Subcutaneous abdominal adipose tissue (tissue), 5 donors: ENCODE results near the gene RND2.

ENCODE experiments used
- H3K27ac ChIP-seq: one replicate; pipeline ENCODE4 v1.7.0; 2013; ENCODE audit warnings: low read depth, mild to moderate bottlenecking, inconsistent platforms, low read length, moderate library complexity
- H3K27me3 ChIP-seq, 5 donors: one replicate each; pipeline ENCODE4 v1.7.0; 2013; ENCODE audit warnings: low read length in 5 of 5, inconsistent platforms in 1 of 5; ENCODE audit not compliant: control insufficient read depth in 5 of 5, insufficient read depth in 4 of 5
- H3K36me3 ChIP-seq, 5 donors: one replicate each; pipeline ENCODE4 v1.7.0; 2013; ENCODE audit warnings: low read length in 5 of 5; ENCODE audit not compliant: control insufficient read depth in 5 of 5, insufficient read depth in 5 of 5
- H3K4me1 ChIP-seq, 5 donors: one replicate each; pipeline ENCODE4 v1.7.0; 2013; ENCODE audit warnings: low read length in 5 of 5, mild to moderate bottlenecking in 3 of 5, moderate library complexity in 1 of 5; ENCODE audit not compliant: control insufficient read depth in 5 of 5, insufficient read depth in 5 of 5
- H3K4me3 ChIP-seq, 5 donors: one replicate each; pipeline ENCODE4 v1.7.0; 2013; ENCODE audit warnings: low read length in 5 of 5, low read depth in 1 of 5
- H3K9ac ChIP-seq, 5 donors: one replicate each; pipeline ENCODE4 v1.7.0; 2013; ENCODE audit warnings: low read length in 5 of 5, mild to moderate bottlenecking in 4 of 5, moderate library complexity in 3 of 5
- H3K9me3 ChIP-seq, 5 donors: one replicate each; pipeline ENCODE4 v1.7.0; 2013; ENCODE audit warnings: low read length in 5 of 5; ENCODE audit not compliant: control insufficient read depth in 5 of 5
- donor health status: healthy.
- donor health status: healthy.
- donor health status: healthy.
- donor health status: healthy.
- donor health status: healthy.

The RND2 gene

GRCh38 chr17:43026595-43026994 is 1.6 kb downstream of the RND2 start:
- Histone ChIP-seq H3K36me3 (no peaks in the 10 kb centered on the region), H3K9ac (no peak overlapping the region), H3K27me3 (no peaks in the 10 kb centered on the region), H3K9me3 (no peaks in the 10 kb centered on the region), H3K4me1 (peaks cover 0 to 31% (median 25%) of the 10 kb centered on the region in 5 donors), H3K4me3 (no peak overlapping the region), H3K27ac (no peak overlapping the region)

GRCh38 chr17:43027091-43028032 is 2.3 kb downstream of the RND2 start:
- H3K9me3 ChIP-seq: no peaks in the 10 kb centered on the region
- peaks cover 0 to 30% (median 24%) of the 10 kb centered on the region in 5 donors for H3K4me1 ChIP-seq
- no peak overlapping the region for H3K4me3 ChIP-seq
- H3K27ac ChIP-seq: no peak overlapping the region
- no peak overlapping the region for H3K9ac ChIP-seq
- no peaks in the 10 kb centered on the region for H3K27me3 ChIP-seq
- no peaks in the 10 kb centered on the region for H3K36me3 ChIP-seq

- peaks cover 0 to 26% (median 20%) of the 10 kb centered on the region in 5 donors for H3K4me1 ChIP-seq
- H3K4me3 ChIP-seq: no peak overlapping the region
- no peak overlapping the region for H3K9ac ChIP-seq
- H3K27ac ChIP-seq: no peak overlapping the region
- H3K36me3 ChIP-seq: no peaks in the 10 kb centered on the region
- no peaks in the 10 kb centered on the region for H3K9me3 ChIP-seq
- H3K27me3 ChIP-seq: no peaks in the 10 kb centered on the region
These were observed 3.3 kb downstream of the RND2 start for GRCh38 chr17:43028221-43028861.

GRCh38 chr17:43030137-43030767 is 5.2 kb downstream of the RND2 start:
- H3K9me3 ChIP-seq: no peaks in the 10 kb centered on the region
- H3K27ac ChIP-seq: no peak overlapping the region
- no peak overlapping the region for H3K9ac ChIP-seq
- no peaks in the 10 kb centered on the region for H3K36me3 ChIP-seq
- H3K4me3 ChIP-seq: no peak overlapping the region
- H3K4me1 ChIP-seq: peaks cover 0 to 16% (median 9%) of the 10 kb centered on the region in 5 donors
- H3K27me3 ChIP-seq: no peaks in the 10 kb centered on the region

GRCh38 chr17:43031666-43032065 is 6.6 kb downstream of the RND2 start:
- no peaks in the 10 kb centered on the region for H3K9me3 ChIP-seq

GRCh38 chr17:43033948-43034881 is 9.2 kb downstream of the RND2 start:
- Histone ChIP-seq H3K27ac (no peak overlapping the region), H3K9ac (no peak overlapping the region), H3K4me1 (peaks cover 0 to 11% (median 8%) of the 10 kb centered on the region in 5 donors)

More at GRCh38 chr17:43031666-43032065, 6.6 kb downstream of the RND2 start:
- H3K4me3 ChIP-seq: no peak overlapping the region
- H3K27ac ChIP-seq: no peak overlapping the region
- H3K9ac ChIP-seq: no peak overlapping the region
- no peaks in the 10 kb centered on the region for H3K27me3 ChIP-seq
- H3K36me3 ChIP-seq: no peaks in the 10 kb centered on the region
- H3K4me1 ChIP-seq: peaks cover 0 to 13% (median 8%) of the 10 kb centered on the region in 5 donors

GRCh38 chr17:43034894-43035293 is 9.9 kb downstream of the RND2 start:
- Histone ChIP-seq H3K27ac (no peak overlapping the region), H3K36me3 (no peaks in the 10 kb centered on the region), H3K9ac (no peak overlapping the region)

More at GRCh38 chr17:43033948-43034881, 9.2 kb downstream of the RND2 start:
- H3K36me3 ChIP-seq: no peaks in the 10 kb centered on the region
- no peaks in the 10 kb centered on the region for H3K27me3 ChIP-seq
- no peaks in the 10 kb centered on the region for H3K9me3 ChIP-seq
- no peak overlapping the region for H3K4me3 ChIP-seq

GRCh38 chr17:43039646-43040045 is 14.6 kb downstream of the RND2 start:
- no peak overlapping the region for H3K9ac ChIP-seq
- no peak overlapping the region for H3K27ac ChIP-seq
- H3K27me3 ChIP-seq: no peaks in the 10 kb centered on the region
- H3K4me1 ChIP-seq: no peaks in the 10 kb centered on the region
- H3K36me3 ChIP-seq: no peaks in the 10 kb centered on the region
- H3K4me3 ChIP-seq: no peak overlapping the region
- H3K9me3 ChIP-seq: no peaks in the 10 kb centered on the region

More at GRCh38 chr17:43034894-43035293, 9.9 kb downstream of the RND2 start:
- Histone ChIP-seq H3K27me3 (no peaks in the 10 kb centered on the region), H3K9me3 (no peaks in the 10 kb centered on the region), H3K4me1 (peaks cover 0 to 6% (median 4%) of the 10 kb centered on the region in 5 donors), H3K4me3 (no peak overlapping the region)

GRCh38 chr17:43040655-43041054 is 15.6 kb downstream of the RND2 start:
- no peak overlapping the region for H3K9ac ChIP-seq
- H3K9me3 ChIP-seq: no peaks in the 10 kb centered on the region
- peaks cover 0 to 6% (median 0%) of the 10 kb centered on the region in 5 donors for H3K36me3 ChIP-seq
- no peak overlapping the region for H3K4me3 ChIP-seq
- H3K4me1 ChIP-seq: no peaks in the 10 kb centered on the region
- H3K27ac ChIP-seq: no peak overlapping the region
- H3K27me3 ChIP-seq: no peaks in the 10 kb centered on the region
